DMS114 treated with DMSO at 0.1 percent for 48 hours (cell line): Measurements from ENCODE around the gene MST1R.
"Not testable (repeated sequence)": the region's sequence is repeated elsewhere in the genome, so short reads cannot be mapped to it uniquely, and the experiment has no call there.

Source experiments
- DNase-seq: peaks from one replicate; lab custom pipeline; 2025; ENCODE audit not compliant: unreplicated experiment; lab: John Stamatoyannopoulos, UW

The MST1R gene

DNA sequence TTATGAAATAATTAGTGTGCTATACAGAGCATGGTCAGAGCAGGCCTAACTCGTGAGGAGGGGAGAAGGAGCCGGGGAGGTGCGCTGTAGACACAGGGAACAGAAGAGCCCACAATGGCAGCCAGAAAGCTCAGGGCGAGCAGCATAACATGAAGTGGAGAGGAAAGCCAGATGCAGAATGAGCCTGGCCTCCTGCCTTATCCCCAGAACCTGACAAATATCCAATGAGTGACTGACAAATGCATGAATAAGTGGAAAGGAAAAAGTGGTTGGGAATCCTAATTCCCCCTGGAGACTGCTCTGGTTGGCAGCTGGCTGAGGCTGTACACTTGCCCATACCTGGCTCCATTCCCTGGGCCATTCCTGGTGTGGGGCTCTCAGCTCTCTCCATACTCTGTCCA is 9.2 kb upstream of the MST1R start:
- DNase-seq, result no peak

GRCh38 chr3:49911611-49912010 is 7.9 kb upstream of the MST1R start:
- no peak for DNase-seq

- no peak for DNase-seq
These were observed 7.4 kb upstream of the MST1R start for GRCh38 chr3:49911124-49911420.

GRCh38 chr3:49910409-49911123 is 6.9 kb upstream of the MST1R start:
- DNase-seq, result no peak

- DNase-seq, result no peak
These were observed 4.9 kb upstream of the MST1R start for GRCh38 chr3:49908373-49909199.

GRCh38 chr3:49906073-49906743 is 2.5 kb upstream of the MST1R start:
- peak; percentile 20 for DNase-seq

DNA sequence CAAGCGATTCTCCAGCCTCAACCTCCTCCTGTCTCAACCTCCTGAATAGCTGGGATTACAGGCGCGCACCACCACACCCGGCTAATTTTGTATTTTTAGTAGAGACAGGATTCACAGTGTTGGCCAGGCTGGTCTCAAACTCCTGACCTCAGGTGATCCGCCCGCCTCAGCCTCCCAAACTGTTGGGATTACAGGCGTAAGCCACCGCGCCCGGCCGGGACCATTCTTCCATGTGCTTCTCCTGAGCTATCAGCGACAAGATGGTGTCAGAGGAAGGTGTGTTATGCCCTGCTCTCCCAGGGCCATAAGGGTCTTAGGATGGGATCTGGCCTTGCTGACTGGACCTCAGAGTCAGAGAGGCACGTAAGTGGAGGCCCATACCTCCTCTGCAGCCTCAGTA is 775 bp upstream of the MST1R start:
- DNase-seq, result not testable (repeated sequence)

- no peak for DNase-seq
These were observed 945 bp downstream of the MST1R start for GRCh38 chr3:49902511-49903345.

DNA sequence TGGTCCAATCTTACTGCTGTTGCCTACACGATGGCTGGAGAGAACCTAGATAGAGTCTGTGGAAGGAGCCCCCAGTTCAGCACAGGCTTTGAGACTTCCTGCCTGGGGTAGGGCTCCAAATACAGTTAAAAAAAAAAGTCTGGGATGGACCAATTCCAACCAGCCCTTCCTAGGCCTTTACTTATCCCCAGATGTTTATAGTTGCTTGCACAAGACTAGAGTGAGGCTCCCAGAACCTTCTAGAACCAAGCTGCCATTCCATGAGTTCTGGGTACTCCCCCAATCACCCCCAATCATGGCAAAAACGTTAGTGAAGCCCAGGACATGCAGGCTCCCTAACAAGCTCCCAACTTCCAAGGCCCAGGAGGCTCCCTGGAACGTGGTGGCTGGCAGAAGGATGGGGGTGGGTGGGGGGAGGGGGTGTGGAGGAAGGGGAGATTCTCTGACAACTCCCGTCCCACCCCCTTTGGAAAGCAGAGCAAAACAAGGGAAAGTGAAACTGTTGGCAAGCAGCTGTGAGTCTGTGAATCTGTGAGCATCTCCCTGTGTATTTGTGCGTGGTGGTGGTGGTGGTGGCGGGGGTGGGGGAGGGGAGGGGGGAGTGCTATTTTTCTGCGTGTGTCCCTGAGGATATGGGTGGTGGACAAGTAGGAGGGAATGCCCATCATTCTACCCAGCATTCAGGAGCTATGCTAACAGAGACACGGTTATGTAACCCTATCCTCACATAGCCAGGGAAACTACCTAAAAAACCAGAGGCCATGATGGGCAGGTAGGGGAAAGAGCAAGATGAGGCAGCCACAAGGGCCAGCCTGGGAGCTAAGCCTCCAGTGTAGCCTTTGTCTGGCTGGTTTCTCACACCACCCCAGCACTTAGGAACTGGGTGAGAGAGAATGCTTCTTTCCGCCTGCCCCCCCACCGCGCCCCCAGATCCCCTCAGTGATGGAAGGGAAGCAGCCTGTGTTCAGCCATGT is 2.0 kb downstream of the MST1R start:
- no peak for DNase-seq

GRCh38 chr3:49900491-49901153 is 3.1 kb downstream of the MST1R start:
- DNase-seq, result no peak

GRCh38 chr3:49899815-49900214 is 3.9 kb downstream of the MST1R start:
- DNase-seq, result no peak

DNA sequence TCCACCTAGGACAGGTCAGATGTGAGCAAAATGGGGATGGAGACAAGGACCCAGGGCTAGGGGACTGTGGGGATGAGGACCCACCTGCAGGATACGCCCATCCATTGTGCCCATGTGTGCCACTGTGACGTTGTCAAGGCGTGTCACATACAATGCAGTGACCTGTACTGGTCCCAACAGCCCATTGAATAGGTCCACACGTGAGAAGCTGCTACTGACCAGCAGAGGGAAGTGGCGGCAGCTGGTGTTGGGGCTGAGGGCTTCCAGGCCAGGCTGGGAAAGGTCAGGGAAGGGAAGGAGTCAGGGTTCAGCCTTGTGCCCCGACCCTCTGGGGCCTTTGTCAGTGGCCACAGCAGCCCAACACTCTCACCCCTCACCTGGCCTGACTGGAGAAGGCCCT is 4.7 kb downstream of the MST1R start:
- DNase-seq, result no peak

DNA sequence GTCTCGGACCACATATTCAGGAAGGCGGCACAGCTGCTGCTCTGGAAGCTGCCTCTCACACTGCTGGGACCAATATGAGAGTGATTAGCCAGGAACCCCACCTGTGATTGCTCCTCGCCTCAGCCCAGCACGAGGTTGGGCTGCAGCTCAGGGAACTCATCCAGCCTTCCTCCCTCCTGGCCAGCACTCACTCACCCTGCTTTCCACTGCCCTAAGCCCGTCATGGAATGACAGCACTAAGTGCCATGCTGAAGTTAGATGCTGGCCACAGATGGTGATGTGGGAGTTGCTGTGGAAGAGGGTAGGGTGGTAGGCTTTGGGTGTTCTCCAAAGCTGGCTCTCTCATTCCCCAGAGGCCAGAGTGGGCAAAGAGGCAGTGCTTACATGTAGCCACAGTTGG is 7.3 kb downstream of the MST1R start:
- DNase-seq, result no peak

DNA sequence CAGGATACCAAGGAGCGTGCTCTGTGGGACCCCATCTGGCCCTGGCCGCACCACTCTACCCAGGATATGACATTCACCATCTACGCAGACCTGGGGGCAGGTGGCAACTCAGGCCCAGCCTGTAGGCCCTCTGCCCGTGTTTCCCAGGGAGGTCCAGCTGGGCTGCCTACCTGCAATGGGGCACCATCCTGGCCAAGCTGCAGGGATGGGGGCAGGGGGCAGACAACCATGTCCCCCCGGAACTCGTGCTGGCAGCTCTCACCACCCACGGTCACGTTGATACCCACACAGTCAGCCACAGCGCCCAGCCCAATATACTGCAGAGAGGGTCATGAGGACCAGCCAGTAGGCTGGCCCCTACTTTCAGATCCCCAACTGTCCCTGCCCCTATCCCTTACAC is 7.9 kb downstream of the MST1R start:
- no peak for DNase-seq

DNA sequence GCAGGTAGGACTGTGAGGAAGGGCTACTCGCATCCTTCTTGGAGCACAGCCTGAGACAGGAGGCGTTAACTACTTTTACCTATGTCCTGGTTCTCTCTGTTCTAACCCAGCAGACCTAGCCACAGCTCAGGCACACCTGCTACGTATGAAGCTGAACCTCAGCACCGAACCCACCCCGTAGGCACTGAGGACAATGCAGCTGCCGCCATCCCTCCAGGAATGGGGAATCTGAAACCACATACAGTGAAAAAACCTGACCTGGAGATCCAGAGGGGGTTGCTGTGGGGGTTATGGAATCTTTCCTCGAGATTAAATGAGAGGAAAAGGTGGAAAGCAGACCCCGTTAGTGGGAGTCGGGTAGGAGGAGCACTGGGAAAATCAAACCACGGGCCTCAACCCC is 14.4 kb downstream of the MST1R start:
- no peak for DNase-seq

- no peak for DNase-seq
These were observed 16.8 kb downstream of the MST1R start for GRCh38 chr3:49886922-49887265.

- DNase-seq, result no peak
These were observed 19.7 kb downstream of the MST1R start for GRCh38 chr3:49883998-49884397.

DNA sequence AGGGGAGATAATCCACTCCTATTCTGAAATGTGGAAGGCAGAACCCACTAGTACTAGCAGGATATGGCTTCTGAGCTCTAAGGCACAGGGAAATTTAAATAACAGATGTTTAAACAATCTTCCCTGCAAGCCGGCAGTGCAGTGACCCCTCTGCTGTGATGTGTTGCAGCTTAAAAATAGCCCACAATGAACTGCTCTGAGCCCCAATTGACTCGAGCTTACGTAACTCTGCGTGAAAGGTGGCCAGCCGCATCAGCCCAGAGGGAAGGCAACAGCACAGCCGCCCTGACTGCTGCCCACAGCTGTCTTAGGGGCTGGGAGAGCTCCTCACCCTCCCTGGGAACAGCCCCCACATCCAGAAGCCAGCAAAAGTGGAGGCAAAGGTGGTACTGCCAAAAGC is 21.5 kb downstream of the MST1R start:
- DNase-seq, result no peak

- DNase-seq, result no peak
These were observed 22.9 kb downstream of the MST1R start for GRCh38 chr3:49880581-49881315.
